ENCODE measurements around the gene CHKA. TPM values are rescaled to one million over a fixed set of nuclear protein-coding genes. Genes with fewer than 3 reads are reported as not detected.
A peak's percentile ranks its signal among the peaks of the same experiment; 100 is the strongest.

CHKA gene
- total RNA-seq, 1 experiment from 2014 or later = 37.1 TPM

- no peaks in the 10 kb centered on the region for H3K36me3 ChIP-seq
- DNase-seq = no peak
- peak overlapping the region; percentile 55 for H3K4me3 ChIP-seq
- peaks cover 16% of the 10 kb centered on the region for H3K4me1 ChIP-seq
- no peaks in the 10 kb centered on the region for H3K27me3 ChIP-seq
- H3K27ac ChIP-seq = no peak overlapping the region
- no peaks in the 10 kb centered on the region for H3K9me3 ChIP-seq (replicated peaks)
These were observed 78.8 kb downstream of the CHKA start for GRCh38 chr11:68042219-68043028.

DNA sequence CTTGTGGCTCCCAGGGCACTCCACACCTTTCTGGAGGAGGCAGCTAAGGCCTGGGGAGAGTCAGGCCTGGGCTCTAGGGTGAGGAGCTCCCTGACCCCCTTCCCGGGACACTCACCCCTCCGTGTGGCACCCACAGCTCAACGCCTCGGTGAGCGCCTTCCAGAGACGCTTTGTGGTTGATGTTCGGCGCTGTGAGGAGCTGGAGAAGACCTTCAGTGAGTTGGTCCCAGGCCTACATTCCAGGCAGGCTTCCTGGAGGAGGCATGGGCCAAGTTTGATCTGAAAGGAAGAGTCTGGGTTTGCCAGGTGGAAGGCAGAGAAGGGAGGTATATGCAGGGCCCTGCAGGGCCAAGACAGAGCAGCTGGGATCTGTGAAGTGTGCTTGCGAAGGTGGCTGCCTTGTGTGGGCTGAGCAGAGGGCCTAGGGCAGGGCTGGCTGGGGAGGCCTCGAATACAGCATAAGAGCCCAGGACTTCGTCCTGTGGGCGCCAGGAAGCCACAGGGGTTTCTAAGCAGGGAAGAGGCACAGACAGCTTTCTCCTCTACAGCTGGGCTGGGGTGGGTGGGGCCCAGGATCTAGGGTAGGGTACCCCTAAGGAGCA is 79.5 kb downstream of the CHKA start:
- Histone ChIP-seq H3K9me3 (replicated peaks) (no peaks in the 10 kb centered on the region), H3K4me3 (no peak overlapping the region), H3K27ac (no peak overlapping the region), H3K4me1 (peaks cover 16% of the 10 kb centered on the region), H3K27me3 (no peaks in the 10 kb centered on the region), H3K36me3 (no peaks in the 10 kb centered on the region)
- DNase-seq = no peak

GRCh38 chr11:68040957-68041591 is 80.1 kb downstream of the CHKA start:
- DNase-seq = no peak
- Histone ChIP-seq H3K4me1 (peaks cover 16% of the 10 kb centered on the region), H3K27ac (peak overlapping the region; percentile 43), H3K4me3 (peak overlapping the region; percentile 59), H3K36me3 (no peaks in the 10 kb centered on the region), H3K27me3 (no peaks in the 10 kb centered on the region), H3K9me3 (replicated peaks) (no peaks in the 10 kb centered on the region)

GRCh38 chr11:68040101-68040956 is 80.9 kb downstream of the CHKA start:
- peaks cover 16% of the 10 kb centered on the region for H3K4me1 ChIP-seq
- no peaks in the 10 kb centered on the region for H3K36me3 ChIP-seq
- H3K4me3 ChIP-seq = peak overlapping the region; percentile 59
- no peaks in the 10 kb centered on the region for H3K9me3 ChIP-seq (replicated peaks)
- DNase-seq = peak; percentile 63 to 70
- no peaks in the 10 kb centered on the region for H3K27me3 ChIP-seq
- H3K27ac ChIP-seq = peak overlapping the region; percentile 43

GRCh38 chr11:68039526-68040086 is 81.6 kb downstream of the CHKA start:
- H3K27ac ChIP-seq = no peak overlapping the region
- no peak for DNase-seq

GRCh38 chr11:68038718-68039525 is 82.3 kb downstream of the CHKA start, which contains the start of gene TCIRG1:
Gene TCIRG1 (plus strand): TSS chr11:68039025. CDS start chr11:68041272, 2,247 bp downstream.
- H3K27me3 ChIP-seq = no peaks in the 10 kb centered on the region
- H3K9me3 ChIP-seq (replicated peaks) = no peaks in the 10 kb centered on the region
- no peak within 1 kb of the TSS for H3K27ac ChIP-seq
- no peaks in the 10 kb centered on the region; the same call in 1 of the 2 replicates for H3K36me3 ChIP-seq
- H3K4me1 ChIP-seq = peaks cover 16% of the 10 kb centered on the region
- H3K4me3 ChIP-seq = no peak within 1 kb of the TSS
- DNase-seq = peak in 1 of 2 experiments; percentile 29

More at GRCh38 chr11:68039526-68040086, 81.6 kb downstream of the CHKA start:
- no peaks in the 10 kb centered on the region for H3K9me3 ChIP-seq (replicated peaks)
- H3K27me3 ChIP-seq = no peaks in the 10 kb centered on the region
- no peaks in the 10 kb centered on the region for H3K36me3 ChIP-seq
- H3K4me1 ChIP-seq = peaks cover 16% of the 10 kb centered on the region
- H3K4me3 ChIP-seq = no peak overlapping the region

- no peak overlapping the region for H3K27ac ChIP-seq
- no peaks in the 10 kb centered on the region for H3K27me3 ChIP-seq
- H3K4me1 ChIP-seq = peaks cover 16% of the 10 kb centered on the region
- H3K4me3 ChIP-seq = no peak overlapping the region
- H3K36me3 ChIP-seq = no peaks in the 10 kb centered on the region; the same call in 1 of the 2 replicates
- no peaks in the 10 kb centered on the region for H3K9me3 ChIP-seq (replicated peaks)
- DNase-seq = peak; percentile 50 to 59
These were observed 82.9 kb downstream of the CHKA start for GRCh38 chr11:68038226-68038717.

- H3K4me1 ChIP-seq = peaks cover 10% of the 10 kb centered on the region
- DNase-seq = no peak
- H3K36me3 ChIP-seq = no peaks in the 10 kb centered on the region; the same call in 1 of the 2 replicates
- H3K27me3 ChIP-seq = no peaks in the 10 kb centered on the region
- H3K4me3 ChIP-seq = no peak overlapping the region
- no peaks in the 10 kb centered on the region for H3K9me3 ChIP-seq (replicated peaks)
- no peak overlapping the region for H3K27ac ChIP-seq
These were observed 83.6 kb downstream of the CHKA start for GRCh38 chr11:68037411-68038225.

DNA sequence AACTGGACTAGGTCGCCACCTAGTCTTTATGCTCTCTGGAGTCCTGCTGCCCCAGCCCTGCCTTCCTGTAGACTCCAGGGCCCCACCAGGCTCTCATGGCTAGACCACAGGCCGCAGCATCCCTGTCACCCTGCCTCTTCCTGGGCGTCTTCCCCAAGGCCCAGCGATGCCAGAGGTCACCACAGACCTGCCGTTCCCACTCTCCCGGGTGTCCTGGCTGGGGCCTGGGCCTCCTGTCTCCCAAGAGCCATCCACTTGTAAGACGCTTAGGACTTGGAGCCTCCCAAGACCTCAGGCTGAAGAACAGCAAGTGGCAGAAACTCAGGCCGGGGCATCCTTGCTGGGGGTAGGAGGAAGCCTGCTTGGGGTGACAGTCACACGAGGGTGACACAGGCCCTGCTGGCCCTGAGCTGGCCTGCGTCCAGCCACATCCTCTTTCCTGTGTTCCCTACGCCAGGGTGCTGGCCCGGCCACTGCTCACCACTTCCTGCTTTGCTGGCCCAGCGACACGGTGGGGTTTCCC is 84.4 kb downstream of the CHKA start:
- no peaks in the 10 kb centered on the region; the same call in 1 of the 2 replicates for H3K36me3 ChIP-seq
- no peak overlapping the region for H3K4me3 ChIP-seq
- no peak overlapping the region for H3K27ac ChIP-seq
- no peak for DNase-seq
- H3K27me3 ChIP-seq = no peaks in the 10 kb centered on the region
- H3K9me3 ChIP-seq (replicated peaks) = no peaks in the 10 kb centered on the region
- H3K4me1 ChIP-seq = peaks cover 9% of the 10 kb centered on the region

- no peak for DNase-seq
- peaks cover 9% of the 10 kb centered on the region for H3K4me1 ChIP-seq
- no peak overlapping the region for H3K27ac ChIP-seq
- H3K36me3 ChIP-seq = no peaks in the 10 kb centered on the region; the same call in 1 of the 2 replicates
- H3K4me3 ChIP-seq = no peak overlapping the region
- no peaks in the 10 kb centered on the region for H3K9me3 ChIP-seq (replicated peaks)
- H3K27me3 ChIP-seq = no peaks in the 10 kb centered on the region
These were observed 85.0 kb downstream of the CHKA start for GRCh38 chr11:68036141-68036716.

DNA sequence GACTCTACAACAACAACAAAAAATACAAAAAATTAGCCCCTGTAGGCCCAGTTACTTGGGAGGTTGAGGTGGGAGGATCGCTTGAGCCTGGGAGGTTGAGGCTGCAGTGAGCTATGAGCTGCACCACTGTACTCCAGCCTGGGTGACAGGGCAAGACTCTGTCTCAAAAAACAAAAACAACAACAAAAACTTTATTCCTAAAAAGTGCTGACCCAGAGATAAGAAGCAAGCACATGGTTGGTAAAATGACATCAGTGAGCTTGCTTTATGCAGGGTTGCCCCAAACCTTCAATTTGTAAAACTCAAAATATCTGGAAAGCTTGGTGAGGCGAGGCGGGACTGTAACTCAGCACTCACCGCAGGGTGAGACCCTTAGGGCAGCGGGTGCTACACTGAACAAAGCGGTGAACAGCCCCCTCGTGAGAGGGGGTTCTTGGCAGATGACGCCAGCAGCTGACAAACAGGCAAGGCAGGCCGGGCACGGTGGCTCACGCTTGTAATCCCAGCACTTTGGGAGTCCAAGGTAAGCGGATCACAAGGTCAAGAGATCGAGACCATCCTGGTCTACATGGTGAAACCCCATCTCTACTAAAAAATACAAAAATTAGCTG is 85.8 kb downstream of the CHKA start:
- H3K4me3 ChIP-seq = no peak overlapping the region
- H3K4me1 ChIP-seq = peaks cover 9% of the 10 kb centered on the region
- no peaks in the 10 kb centered on the region; the same call in 1 of the 2 replicates for H3K36me3 ChIP-seq
- H3K27ac ChIP-seq = no peak overlapping the region
- no peak for DNase-seq
- no peaks in the 10 kb centered on the region for H3K9me3 ChIP-seq (replicated peaks)
- no peaks in the 10 kb centered on the region for H3K27me3 ChIP-seq

DNA sequence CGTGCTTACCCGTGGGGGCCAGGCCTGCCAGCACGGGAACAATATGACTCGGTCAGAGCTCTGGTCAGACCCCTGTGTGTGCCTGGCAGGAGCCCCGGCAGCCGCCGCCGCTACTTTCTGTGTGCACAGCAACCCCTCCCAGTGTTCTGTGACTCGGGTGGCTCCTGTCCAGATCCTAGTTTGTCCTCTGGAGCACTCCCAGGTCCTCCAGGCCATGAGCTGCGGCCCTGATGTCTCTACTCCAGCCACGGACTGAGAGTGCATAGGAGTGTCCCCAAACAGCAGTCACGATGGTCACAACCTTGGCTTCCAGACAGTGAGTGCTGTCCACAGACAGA is 87.5 kb downstream of the CHKA start:
- H3K9me3 ChIP-seq (replicated peaks) = no peaks in the 10 kb centered on the region
- H3K4me3 ChIP-seq = no peak overlapping the region
- no peak overlapping the region for H3K27ac ChIP-seq
- H3K36me3 ChIP-seq = no peaks in the 10 kb centered on the region; the same call in 1 of the 2 replicates
- peaks cover 9% of the 10 kb centered on the region for H3K4me1 ChIP-seq
- no peaks in the 10 kb centered on the region for H3K27me3 ChIP-seq
- no peak for DNase-seq
